Jurkat, Clone E6-1 (cell line): ENCODE measurements around the gene BFAR. TPM values are rescaled to one million over a fixed set of nuclear protein-coding genes. Genes with fewer than 3 reads are reported as not detected.
A peak's percentile ranks its signal among the peaks of the same experiment; 100 is the strongest.
"Not testable (repeated sequence)": the region's sequence is repeated elsewhere in the genome, so short reads cannot be mapped to it uniquely, and the experiment has no call there.

Experiments used
- DNase-seq: peaks from one replicate; pipeline ENCODE4 v3.0.0-alpha.2; 2011; ENCODE audit warnings: low read depth, low spot score
- H3K4me3 ChIP-seq: 2 replicates; pipeline ENCODE4 v1.5.1; 2011; ENCODE audit warnings: mild to moderate bottlenecking, low read length, control low read depth, moderate library complexity
- polyA plus RNA-seq: library from polyadenylated mRNA; unstranded; fragments of >200 nt; gene quantifications from one replicate; pipeline ENCODE4 v1.2.1, GENCODE V29; 2012; ENCODE audit warnings: missing spikeins; ENCODE audit not compliant: insufficient read length, insufficient read depth

BFAR gene
- 50.6 TPM for polyA plus RNA-seq

DNA sequence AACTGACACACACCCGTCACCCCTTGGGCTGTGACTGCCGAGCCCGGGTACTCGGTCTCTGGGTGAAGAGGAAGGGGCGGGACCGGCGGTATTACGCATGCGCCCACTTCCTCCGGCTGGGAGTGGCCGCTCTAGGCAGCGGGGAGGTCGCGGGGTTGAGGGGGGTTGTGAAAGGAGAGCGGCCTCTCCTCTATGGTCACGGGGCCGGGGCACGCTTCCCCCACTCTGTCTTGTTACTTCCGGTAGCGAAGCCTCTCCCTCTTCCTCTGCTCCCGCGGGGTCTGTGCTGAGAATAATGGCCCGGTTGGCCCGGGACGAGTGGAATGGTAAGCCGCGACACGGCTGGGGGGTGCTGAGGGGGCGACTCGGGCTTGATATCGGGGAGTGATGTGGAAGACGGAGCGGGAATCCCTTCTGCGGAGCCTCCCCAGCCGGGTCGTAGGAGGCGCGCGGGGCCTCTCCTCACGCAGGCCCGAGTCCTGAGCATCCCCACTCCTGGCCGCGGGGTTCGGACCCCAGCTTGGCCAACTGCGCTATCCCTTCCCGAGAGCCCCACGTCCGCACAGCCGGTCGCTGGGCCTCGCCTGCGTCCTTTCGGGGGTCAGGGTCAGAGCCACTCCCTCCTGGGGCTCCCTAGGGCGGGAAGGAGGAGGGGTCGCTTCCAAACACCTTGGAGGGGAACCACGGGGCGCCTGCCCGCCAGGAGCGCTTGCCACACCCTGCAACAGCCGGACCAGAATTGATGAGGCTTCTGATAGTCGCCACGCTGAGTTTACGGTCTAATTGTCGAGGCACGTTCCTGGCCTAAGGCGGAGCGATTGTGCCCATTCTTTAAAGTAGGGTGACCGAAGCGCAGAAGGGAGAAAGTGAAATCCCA, at the start of gene BFAR:
BFAR (plus strand) TSS at position 259 of the 877 bp plus-strand sequence. CDS start 11,396 bp downstream, outside the sequence.
- DNase-seq, result peak; percentile 95

GRCh38 chr16:14585287-14585686, 47.5 kb upstream of the BFAR start:
- DNase-seq, result no peak
- H3K4me3 ChIP-seq, result no peak overlapping the region

More for the DNA sequence above, at the start of gene BFAR:
- peak within 1 kb of the TSS; percentile 95 for H3K4me3 ChIP-seq

- no peak for DNase-seq
- H3K4me3 ChIP-seq, result no peak overlapping the region
Observed at GRCh38 chr16:14586637-14587305, 46.0 kb upstream of the BFAR start.

DNA sequence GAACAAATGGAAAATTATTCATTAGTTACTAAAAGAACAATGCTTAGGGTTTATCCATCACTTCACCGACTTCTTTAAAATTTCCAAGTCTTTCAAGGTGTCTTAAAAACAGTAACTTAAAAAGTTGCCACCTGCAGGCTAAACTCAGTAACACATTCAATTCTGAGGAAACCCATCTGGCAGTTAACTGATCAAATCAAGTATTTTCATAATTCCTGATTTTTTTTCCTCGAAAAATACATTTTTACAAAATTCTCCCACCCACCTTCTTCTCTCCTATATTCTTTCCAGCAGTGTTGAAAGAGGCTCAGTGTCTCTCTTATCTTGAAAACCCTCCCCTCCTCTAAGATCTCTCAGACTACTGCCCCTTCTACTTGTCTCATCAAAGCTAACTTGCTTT, 32.6 kb upstream of the BFAR start:
- no peak overlapping the region for H3K4me3 ChIP-seq
- DNase-seq, result peak; percentile 16

GRCh38 chr16:14602443-14602963, 30.2 kb upstream of the BFAR start:
- no peak overlapping the region for H3K4me3 ChIP-seq
- DNase-seq, result no peak

GRCh38 chr16:14606102-14606501, 26.6 kb upstream of the BFAR start:
- DNase-seq, result no peak
- no peak overlapping the region for H3K4me3 ChIP-seq

DNA sequence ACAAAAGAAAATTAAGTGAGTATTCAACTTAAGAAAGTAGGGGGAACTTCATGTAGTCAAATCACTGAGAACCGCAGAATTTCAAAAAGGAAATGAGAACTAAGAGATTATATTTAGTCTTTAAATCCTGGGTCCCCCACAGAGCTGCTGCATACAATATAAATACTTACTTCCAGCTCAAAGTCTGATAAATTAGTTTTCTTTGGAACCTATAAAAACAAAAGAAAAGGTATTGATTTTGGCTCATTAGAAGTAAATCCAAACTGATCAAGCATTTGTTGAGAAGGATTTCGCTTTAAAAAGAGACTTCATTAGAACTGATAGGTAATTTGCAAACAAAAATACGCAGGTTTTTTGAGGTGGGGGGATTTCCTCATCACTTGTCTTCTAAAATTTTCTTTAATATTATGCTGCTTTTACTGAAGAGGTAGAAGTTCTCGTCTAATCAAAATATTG, 24.6 kb upstream of the BFAR start:
- no peak overlapping the region for H3K4me3 ChIP-seq
- DNase-seq, result no peak

DNA sequence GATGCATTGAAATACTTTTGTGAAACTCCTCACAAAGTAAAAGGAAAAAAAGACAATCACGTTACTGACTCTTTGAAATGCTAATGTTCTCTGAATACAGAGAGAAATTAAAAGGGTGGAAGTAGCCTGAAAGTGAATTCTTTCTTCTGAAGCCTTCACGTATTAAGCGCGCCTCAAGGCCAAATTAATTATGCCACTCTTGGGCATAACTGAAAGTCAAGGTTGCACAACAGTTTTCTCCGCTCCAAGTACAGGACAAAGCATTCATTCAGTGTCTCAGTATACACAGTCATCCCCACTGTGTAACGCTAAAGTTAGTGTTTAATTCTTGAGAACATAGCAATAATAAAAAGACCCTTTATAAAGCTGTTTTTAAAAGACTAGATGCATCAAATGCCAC, 24.1 kb upstream of the BFAR start:
- no peak for DNase-seq
- H3K4me3 ChIP-seq, result no peak overlapping the region

GRCh38 chr16:14609716-14610115, 23.0 kb upstream of the BFAR start:
- no peak overlapping the region for H3K4me3 ChIP-seq
- DNase-seq, result no peak

DNA sequence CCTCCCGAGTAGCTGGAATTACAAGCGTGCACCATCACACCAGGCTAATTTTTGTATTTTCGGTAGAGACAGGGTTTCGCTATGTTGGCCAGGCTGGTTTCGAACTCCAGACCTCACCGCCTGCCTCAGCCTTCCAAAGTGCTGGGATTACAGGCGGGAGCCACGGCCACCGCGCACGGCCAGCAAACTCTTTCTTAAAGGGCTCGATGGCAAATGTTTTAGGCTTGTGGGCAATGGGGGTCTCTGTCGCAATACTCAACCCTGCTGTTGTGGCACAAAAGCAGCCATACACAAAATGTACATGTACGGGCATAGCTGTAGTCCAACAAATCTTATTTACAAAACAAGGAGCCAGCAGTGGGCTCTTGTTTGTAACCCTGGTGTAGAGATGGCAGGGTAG, 21.1 kb upstream of the BFAR start:
- DNase-seq, result no peak
- H3K4me3 ChIP-seq, result no peak overlapping the region

DNA sequence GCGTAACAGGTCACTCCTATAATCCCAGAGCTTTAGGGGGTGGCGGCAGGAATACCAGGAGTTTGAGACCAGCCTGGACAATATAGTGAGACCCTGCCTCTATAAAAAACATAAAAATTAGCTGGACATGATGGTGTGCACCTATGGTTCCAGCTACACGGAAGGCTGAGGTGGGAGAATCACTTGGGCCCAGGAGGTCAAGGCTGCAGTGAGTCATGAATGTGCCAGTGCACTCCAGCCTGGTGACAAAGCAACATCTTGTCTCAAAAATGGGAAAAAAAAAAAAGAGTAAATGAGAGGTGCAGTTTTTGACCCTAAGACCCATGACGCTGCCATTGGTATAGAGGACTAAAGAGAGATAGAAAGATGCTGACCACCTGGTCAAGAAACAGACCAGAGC, 18.8 kb upstream of the BFAR start:
- no peak for DNase-seq
- H3K4me3 ChIP-seq, result no peak overlapping the region

DNA sequence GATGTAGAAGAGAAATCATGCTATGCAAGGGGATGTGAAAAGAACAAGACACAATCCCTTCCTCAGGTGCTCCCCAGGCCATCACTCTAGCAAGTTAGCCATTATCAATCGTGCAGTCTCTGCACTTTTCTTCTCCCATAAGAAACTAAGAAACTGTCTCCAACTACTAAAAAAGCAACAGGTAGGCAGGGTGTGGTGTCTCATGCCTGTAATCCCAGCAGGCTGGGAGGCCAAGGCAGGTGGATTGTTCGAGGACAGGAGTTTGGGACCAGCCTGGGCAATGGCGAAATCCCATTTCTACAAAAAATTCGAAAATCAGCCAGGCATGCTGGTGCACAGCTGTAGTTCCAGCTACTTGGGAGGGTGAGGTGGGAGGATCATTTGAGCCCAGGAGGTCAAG, 16.5 kb upstream of the BFAR start:
- H3K4me3 ChIP-seq, result no peak overlapping the region
- DNase-seq, result no peak

DNA sequence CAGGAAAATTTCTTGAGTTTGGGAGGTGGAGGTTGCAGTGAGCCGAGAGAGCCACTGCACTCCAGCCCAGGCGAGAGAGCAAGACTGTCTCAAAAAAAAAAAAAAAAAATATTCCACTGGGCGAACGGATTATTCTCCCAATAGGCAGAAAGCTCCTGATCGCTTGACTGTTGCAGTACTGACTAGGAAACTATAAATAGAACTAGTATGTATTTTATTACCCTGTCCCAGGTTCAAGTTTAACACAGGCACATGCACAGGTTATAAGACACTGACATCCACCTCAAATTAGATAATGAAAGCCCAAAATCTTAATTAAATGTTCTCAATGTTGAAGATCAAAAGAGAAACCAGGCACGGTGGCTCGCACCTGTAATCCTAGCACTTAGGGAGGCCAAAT, 14.2 kb upstream of the BFAR start:
- no peak for DNase-seq
- H3K4me3 ChIP-seq, result no peak overlapping the region

GRCh38 chr16:14627078-14627477, 5.7 kb upstream of the BFAR start:
- no peak overlapping the region for H3K4me3 ChIP-seq
- DNase-seq, result no peak

- DNase-seq, result no peak
- H3K4me3 ChIP-seq, result peak overlapping the region; percentile 88
Observed at GRCh38 chr16:14628806-14629611, 3.7 kb upstream of the BFAR start.

GRCh38 chr16:14629612-14629918, 3.2 kb upstream of the BFAR start:
- no peak for DNase-seq

DNA sequence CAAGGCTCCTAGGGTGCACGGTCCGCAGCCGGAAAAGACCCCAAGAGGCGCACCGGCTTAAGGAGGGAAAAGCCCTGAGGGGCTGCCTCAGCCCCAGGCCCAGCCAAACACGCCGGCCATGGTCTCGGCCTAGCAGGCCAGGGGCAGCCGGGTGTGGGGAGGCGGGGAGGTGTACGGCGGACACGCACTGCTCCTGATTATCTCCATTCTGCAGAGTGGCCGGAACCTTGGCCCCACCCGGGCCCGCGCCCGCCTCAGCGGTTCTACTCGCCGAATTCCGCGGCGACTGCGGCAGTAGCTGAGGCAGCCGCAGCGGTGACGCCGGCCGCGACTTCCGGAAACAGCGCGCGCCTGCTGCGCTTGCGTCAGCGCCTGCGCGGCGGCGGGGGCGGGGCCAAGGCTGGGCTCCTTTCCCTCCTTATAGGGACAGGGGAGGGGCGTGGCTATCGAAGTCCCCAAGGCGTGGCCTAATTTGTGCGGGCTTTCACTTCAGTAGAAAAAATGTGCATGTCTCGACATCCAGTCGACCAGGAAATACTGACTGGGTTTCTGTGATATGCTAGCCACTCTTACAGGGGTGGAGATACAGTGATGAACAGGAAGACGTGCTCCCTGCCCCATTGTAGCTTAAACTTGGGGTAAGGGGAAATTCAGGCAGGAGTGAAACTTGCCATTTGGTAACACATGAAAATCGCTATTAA, 2.7 kb upstream of the BFAR start, which contains the start of gene PARN:
PARN (minus strand) TSS at position 342 of the 701 bp plus-strand sequence; CDS start at position 207, 135 bp downstream.
- peak within 1 kb of the TSS; percentile 88 for H3K4me3 ChIP-seq
- peak; percentile 96 for DNase-seq

More at GRCh38 chr16:14629612-14629918, 3.2 kb upstream of the BFAR start:
- peak overlapping the region; percentile 88 for H3K4me3 ChIP-seq

GRCh38 chr16:14630620-14631330, 2.0 kb upstream of the BFAR start:
- H3K4me3 ChIP-seq, result peak overlapping the region; percentile 36
- not testable (repeated sequence) for DNase-seq
